Iris pigment epithelial cell (primary cell): ENCODE results near the gene VAMP5.
"Not testable (repeated sequence)": the region's sequence is repeated elsewhere in the genome, so short reads cannot be mapped to it uniquely, and the experiment has no call there.

Experiments used
- DNase-seq: peaks from one replicate; pipeline ENCODE4 v3.0.0-alpha.2; 2011; ENCODE audit warnings: low read depth

VAMP5 gene

DNA sequence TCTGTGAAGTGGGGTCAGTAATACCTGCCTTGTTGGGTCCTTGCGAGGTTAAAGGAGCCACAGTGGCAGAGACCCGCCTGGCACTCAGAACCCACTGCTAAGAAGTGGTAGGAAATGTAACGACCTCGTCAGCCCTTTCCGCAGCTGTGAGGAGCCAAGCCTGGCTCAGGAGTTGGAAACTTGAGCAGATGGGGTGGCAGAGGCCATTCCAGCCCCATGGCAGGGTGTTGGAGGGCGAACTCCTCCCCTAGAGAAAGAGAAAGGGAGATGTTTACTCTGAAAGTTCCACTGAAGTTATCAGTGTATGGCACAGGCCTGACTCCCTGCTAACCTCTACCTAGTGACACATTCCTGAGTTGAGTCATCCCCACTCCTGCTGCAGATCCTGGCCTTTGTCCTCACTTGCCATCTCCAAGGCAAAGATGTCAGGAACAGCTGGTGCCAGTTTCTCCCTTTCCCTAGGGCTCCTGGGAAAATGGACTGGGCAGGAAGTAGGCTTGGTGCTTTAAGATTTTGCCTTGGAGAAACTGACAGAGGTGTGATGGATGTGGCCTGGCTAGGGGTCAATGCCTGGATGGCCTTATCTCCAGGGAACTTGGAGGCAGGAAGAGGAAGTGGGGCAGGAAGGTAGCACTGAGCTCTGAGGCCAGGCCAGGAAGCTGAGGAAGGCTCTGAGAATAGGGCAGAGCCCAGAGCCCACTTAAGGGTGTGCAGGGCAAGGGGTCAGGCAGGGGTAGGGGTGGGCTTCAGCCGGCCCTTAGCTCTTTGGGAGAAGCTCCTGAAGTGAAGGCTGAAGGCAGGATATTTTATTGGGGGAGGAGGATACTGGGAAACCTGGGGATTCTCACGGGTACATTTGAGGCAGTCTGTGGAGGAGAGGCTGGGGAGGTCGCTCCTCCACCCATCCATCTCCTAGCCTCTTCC lies 888 bp downstream of the VAMP5 start:
- DNase-seq: no peak

DNA sequence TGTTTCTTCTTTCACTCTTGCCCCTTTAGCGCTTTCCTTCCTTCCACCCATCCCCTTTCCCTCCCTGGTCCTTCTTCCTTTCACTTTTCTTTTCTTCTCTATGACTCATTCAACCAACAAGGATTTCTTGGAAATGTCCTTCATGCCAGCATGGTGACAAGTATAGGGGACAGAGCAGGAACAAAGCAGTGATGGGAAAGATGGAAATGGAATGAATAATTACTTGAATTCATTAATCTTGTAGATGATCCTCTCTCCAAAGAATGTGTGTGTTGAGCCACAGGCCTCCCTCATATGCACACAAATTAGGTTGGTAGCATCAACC lies 1.5 kb downstream of the VAMP5 start:
- DNase-seq: no peak

- no peak for DNase-seq
These were observed 4.0 kb downstream of the VAMP5 start for GRCh38 chr2:85588236-85588635.

- DNase-seq: no peak
These were observed 4.4 kb downstream of the VAMP5 start for GRCh38 chr2:85588645-85589044.

GRCh38 chr2:85589181-85589580 lies 5.0 kb downstream of the VAMP5 start:
- DNase-seq: no peak

GRCh38 chr2:85589982-85590791 lies 6.0 kb downstream of the VAMP5 start:
- DNase-seq: peak; percentile 75

DNA sequence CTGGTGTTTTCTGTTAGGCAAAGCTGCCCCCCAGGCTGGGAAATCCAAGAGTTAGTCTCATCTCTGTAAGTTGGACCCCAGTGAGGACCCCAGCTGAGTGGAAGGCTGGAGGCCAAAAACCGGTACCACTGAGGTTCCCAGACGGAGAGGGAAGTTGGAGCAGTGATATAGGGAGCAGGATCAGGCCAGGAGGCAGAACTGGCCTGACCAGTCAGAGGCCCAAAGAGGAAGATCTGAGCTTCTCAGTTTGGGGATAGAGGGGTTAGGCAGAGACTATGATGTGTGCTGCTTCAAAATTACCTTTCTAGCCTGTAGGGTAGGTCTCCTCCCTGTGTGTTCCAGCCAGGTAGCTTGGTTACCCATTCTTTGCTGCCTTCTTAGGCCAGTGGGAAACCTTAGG lies 6.7 kb downstream of the VAMP5 start:
- DNase-seq: no peak

DNA sequence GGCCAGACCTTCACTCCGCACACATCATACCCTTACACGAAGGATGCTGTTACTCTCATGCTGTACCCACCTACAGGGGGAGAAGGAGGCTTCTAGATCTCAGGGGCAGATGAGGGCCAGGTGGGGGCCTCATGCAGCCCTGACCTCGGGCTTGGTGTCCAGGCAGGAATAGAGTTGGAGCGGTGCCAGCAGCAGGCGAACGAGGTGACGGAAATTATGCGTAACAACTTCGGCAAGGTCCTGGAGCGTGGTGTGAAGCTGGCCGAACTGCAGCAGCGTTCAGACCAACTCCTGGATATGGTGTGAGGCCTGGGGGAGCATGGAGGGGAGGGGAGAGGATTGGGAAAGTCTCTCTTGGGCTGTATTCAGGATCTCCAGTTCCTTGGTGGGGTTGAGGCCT lies 7.3 kb downstream of the VAMP5 start:
- no peak for DNase-seq

- DNase-seq: not testable (repeated sequence)
These were observed 8.1 kb downstream of the VAMP5 start for GRCh38 chr2:85592299-85592698.

- no peak for DNase-seq
These were observed 8.8 kb downstream of the VAMP5 start for GRCh38 chr2:85593023-85593422.

- DNase-seq: no peak
These were observed 10.6 kb downstream of the VAMP5 start for GRCh38 chr2:85594715-85595300.

- peak; percentile 99 for DNase-seq
These were observed 11.2 kb downstream of the VAMP5 start, which contains the start of gene RNF181 for GRCh38 chr2:85595301-85596025. Gene RNF181 (plus strand): TSS chr2:85595745. CDS start chr2:85595764, 19 bp downstream.

GRCh38 chr2:85596026-85596333 lies 11.7 kb downstream of the VAMP5 start:
- no peak for DNase-seq

- no peak for DNase-seq
These were observed 12.4 kb downstream of the VAMP5 start for GRCh38 chr2:85596486-85597143.

- DNase-seq: no peak
These were observed 13.0 kb downstream of the VAMP5 start for GRCh38 chr2:85597241-85597640.

GRCh38 chr2:85598594-85599340 lies 14.5 kb downstream of the VAMP5 start:
- DNase-seq: no peak

GRCh38 chr2:85599468-85600234 lies 15.4 kb downstream of the VAMP5 start:
- no peak for DNase-seq

GRCh38 chr2:85600235-85600575 lies 16.0 kb downstream of the VAMP5 start:
- no peak for DNase-seq

DNA sequence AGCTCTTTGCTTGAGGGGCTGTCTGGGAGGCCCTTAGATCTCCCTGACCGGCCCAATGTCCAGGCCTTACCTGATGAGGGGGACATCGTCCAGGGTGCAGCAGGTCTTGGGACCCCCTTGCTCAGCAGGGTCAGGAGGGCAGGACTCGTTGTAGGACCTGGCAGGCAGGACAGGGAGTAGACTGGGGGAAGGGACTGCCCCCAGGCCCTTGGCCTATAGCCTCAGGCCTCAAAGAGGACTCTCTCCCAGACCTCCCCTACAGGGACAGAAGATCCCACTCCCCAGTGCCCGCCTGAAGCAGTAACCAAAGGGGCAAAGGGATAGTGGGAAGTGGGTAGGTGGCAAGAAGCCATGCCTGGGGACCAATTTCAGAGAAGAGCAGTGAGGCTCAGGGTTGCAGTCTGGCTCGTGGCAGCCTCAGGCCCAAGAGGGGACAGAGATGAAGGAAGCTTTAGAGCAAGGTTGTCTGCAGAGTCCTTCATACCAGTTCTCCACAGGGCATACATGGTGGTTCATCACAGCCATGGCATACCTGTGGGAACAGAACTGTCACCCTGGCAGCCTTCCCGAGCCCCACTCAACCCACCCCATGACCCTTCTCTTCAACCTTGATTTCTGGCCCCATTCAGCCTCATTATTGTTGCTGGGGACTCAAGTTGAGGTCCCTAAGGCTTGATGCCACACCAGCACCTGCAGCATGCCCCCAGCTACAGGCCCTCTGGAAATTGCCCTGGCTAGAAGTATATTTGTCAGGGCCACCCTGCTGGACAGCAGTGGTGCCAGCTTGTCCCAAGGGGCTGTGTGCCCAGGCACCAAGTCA lies 16.9 kb downstream of the VAMP5 start:
- no peak for DNase-seq
